IPS-15b (cell line): ENCODE results near the gene HSPA12B.

ENCODE experiments used
- H3K27me3 ChIP-seq: one replicate; pipeline ENCODE4 v1.6.1; 2013; ENCODE audit warnings: low read length; ENCODE audit not compliant: control insufficient read depth, insufficient read depth
- H3K36me3 ChIP-seq: one replicate; pipeline ENCODE4 v1.6.1; 2013; ENCODE audit warnings: low read length; ENCODE audit not compliant: control insufficient read depth, insufficient read depth
- H3K4me1 ChIP-seq: one replicate; pipeline ENCODE4 v1.6.1; 2013; ENCODE audit warnings: mild to moderate bottlenecking, low read length; ENCODE audit not compliant: control insufficient read depth, insufficient read depth
- H3K4me3 ChIP-seq: one replicate; pipeline ENCODE4 v1.5.1; 2013; ENCODE audit warnings: low read depth, low read length
- H3K9ac ChIP-seq: one replicate; pipeline ENCODE4 v1.6.1; 2013; ENCODE audit warnings: low read depth, mild to moderate bottlenecking, low read length
- H3K9me3 ChIP-seq: one replicate; pipeline ENCODE4 v1.6.1; 2013; ENCODE audit warnings: mild to moderate bottlenecking, low read length; ENCODE audit not compliant: control insufficient read depth, insufficient read depth

HSPA12B gene

GRCh38 chr20:3744806-3745685 lies 12.6 kb downstream of the HSPA12B start:
- peak overlapping the region; percentile 75 for H3K4me3 ChIP-seq
- H3K36me3 ChIP-seq = no peaks in the 10 kb centered on the region
- peaks cover 44% of the 10 kb centered on the region for H3K27me3 ChIP-seq
- peak overlapping the region; percentile 74 for H3K9ac ChIP-seq
- no peaks in the 10 kb centered on the region for H3K4me1 ChIP-seq
- no peaks in the 10 kb centered on the region for H3K9me3 ChIP-seq

- no peaks in the 10 kb centered on the region for H3K9me3 ChIP-seq
- H3K9ac ChIP-seq = peak overlapping the region; percentile 74
- peak overlapping the region; percentile 52 for H3K4me3 ChIP-seq
- peaks cover 51% of the 10 kb centered on the region for H3K27me3 ChIP-seq
- H3K4me1 ChIP-seq = no peaks in the 10 kb centered on the region
- H3K36me3 ChIP-seq = no peaks in the 10 kb centered on the region
Measured at GRCh38 chr20:3745686-3746173, 13.2 kb downstream of the HSPA12B start.

GRCh38 chr20:3747471-3747870 lies 15.0 kb downstream of the HSPA12B start:
- Histone ChIP-seq H3K9ac (no peak overlapping the region), H3K9me3 (no peaks in the 10 kb centered on the region), H3K27me3 (peaks cover 58% of the 10 kb centered on the region), H3K4me3 (no peak overlapping the region), H3K36me3 (no peaks in the 10 kb centered on the region), H3K4me1 (peaks cover 1% of the 10 kb centered on the region)

GRCh38 chr20:3748073-3748472 lies 15.6 kb downstream of the HSPA12B start:
- H3K4me3 ChIP-seq = no peak overlapping the region
- H3K9me3 ChIP-seq = no peaks in the 10 kb centered on the region
- no peak overlapping the region for H3K9ac ChIP-seq
- H3K36me3 ChIP-seq = no peaks in the 10 kb centered on the region
- H3K4me1 ChIP-seq = peaks cover 2% of the 10 kb centered on the region
- peaks cover 58% of the 10 kb centered on the region for H3K27me3 ChIP-seq

- Histone ChIP-seq H3K4me3 (peak overlapping the region; percentile 39), H3K4me1 (peaks cover 5% of the 10 kb centered on the region), H3K36me3 (peaks cover 1% of the 10 kb centered on the region), H3K27me3 (peaks cover 54% of the 10 kb centered on the region), H3K9ac (no peak overlapping the region), H3K9me3 (no peaks in the 10 kb centered on the region)
Measured at GRCh38 chr20:3749087-3749688, 16.7 kb downstream of the HSPA12B start.

GRCh38 chr20:3749689-3750531 lies 17.4 kb downstream of the HSPA12B start:
- peaks cover 5% of the 10 kb centered on the region for H3K4me1 ChIP-seq
- H3K9me3 ChIP-seq = no peaks in the 10 kb centered on the region
- H3K36me3 ChIP-seq = peaks cover 5% of the 10 kb centered on the region
- H3K4me3 ChIP-seq = peak overlapping the region; percentile 65
- peaks cover 50% of the 10 kb centered on the region for H3K27me3 ChIP-seq
- no peak overlapping the region for H3K9ac ChIP-seq

- Histone ChIP-seq H3K36me3 (peaks cover 10% of the 10 kb centered on the region), H3K9ac (no peak overlapping the region), H3K4me1 (peaks cover 5% of the 10 kb centered on the region), H3K4me3 (peak overlapping the region; percentile 53), H3K27me3 (peaks cover 43% of the 10 kb centered on the region), H3K9me3 (no peaks in the 10 kb centered on the region)
Measured at GRCh38 chr20:3751305-3751674, 18.8 kb downstream of the HSPA12B start.

- Histone ChIP-seq H3K27me3 (peaks cover 39% of the 10 kb centered on the region), H3K4me3 (peak overlapping the region; percentile 53), H3K9ac (no peak overlapping the region), H3K9me3 (no peaks in the 10 kb centered on the region), H3K36me3 (peaks cover 13% of the 10 kb centered on the region), H3K4me1 (peaks cover 5% of the 10 kb centered on the region)
Measured at GRCh38 chr20:3751675-3752385, 19.3 kb downstream of the HSPA12B start.

- Histone ChIP-seq H3K9ac (peak overlapping the region; percentile 20), H3K9me3 (no peaks in the 10 kb centered on the region), H3K36me3 (peaks cover 13% of the 10 kb centered on the region), H3K4me3 (peak overlapping the region; percentile 53), H3K27me3 (peaks cover 35% of the 10 kb centered on the region), H3K4me1 (peaks cover 5% of the 10 kb centered on the region)
Measured at GRCh38 chr20:3752386-3752759, 19.9 kb downstream of the HSPA12B start.

GRCh38 chr20:3753098-3753497 lies 20.6 kb downstream of the HSPA12B start:
- Histone ChIP-seq H3K36me3 (peaks cover 14% of the 10 kb centered on the region), H3K4me3 (no peak overlapping the region), H3K9ac (no peak overlapping the region), H3K9me3 (no peaks in the 10 kb centered on the region), H3K27me3 (peaks cover 28% of the 10 kb centered on the region), H3K4me1 (peaks cover 5% of the 10 kb centered on the region)
